Panc1 (cell line): ENCODE data around the gene NFATC3. TPM values are rescaled to one million over a fixed set of nuclear protein-coding genes. Genes with fewer than 3 reads are reported as not detected.

Experiments used
- ATAC-seq: fragments of 200-7000 bp; cut with Tn5 transposase; 2 replicates; pipeline ENCODE4 v1.9.1; 2020; ENCODE audit warnings: mild to moderate bottlenecking, moderate library complexity
- BruUV-seq: library from RNA; stranded (reverse); fragments of 400-500 nt; replicated peaks from 2 replicates; lab custom pipeline; 2021; lab: Mats Ljungman, UMichigan
- CTCF ChIA-PET: fragments of 300-600 bp; sonication (Branson Sonifier 250); formaldehyde crosslinking; loops from one replicate; lab custom pipeline; 2022; ENCODE audit warnings: antibody characterized with exemption; lab: Charles Lee
- POLR2A ChIA-PET: fragments of 300-600 bp; sonication (Branson Sonifier 250); formaldehyde crosslinking; loops from one replicate; lab custom pipeline; 2022; ENCODE audit warnings: antibody characterized with exemption; lab: Charles Lee
- DNase-seq: peaks from one replicate; pipeline ENCODE4 v3.0.0-alpha.2; 2010; ENCODE audit warnings: low read depth, low spot score
- H3K27ac ChIP-seq: 2 replicates; pipeline ENCODE4 v1.5.1; 2011; ENCODE audit warnings: mild to moderate bottlenecking, low read length, inconsistent platforms
- H3K27me3 ChIP-seq: fragments of 200-500 bp; sonication (Bioruptor generic); 2 replicates; pipeline ENCODE4 v1.6.0; 2014; ENCODE audit warnings: low read length, inconsistent platforms; ENCODE audit not compliant: control insufficient read depth, insufficient read depth
- H3K36me3 ChIP-seq: fragments of 200-500 bp; sonication (Bioruptor generic); 2 replicates; pipeline ENCODE4 v1.5.1; 2014; ENCODE audit warnings: inconsistent platforms, mild to moderate bottlenecking, low read length, moderate library complexity; ENCODE audit not compliant: control insufficient read depth, insufficient read depth
- H3K4me1 ChIP-seq: 2 replicates; pipeline ENCODE4 v1.5.1; 2011; ENCODE audit warnings: inconsistent platforms, mild to moderate bottlenecking, low read length, moderate library complexity; ENCODE audit not compliant: control insufficient read depth, insufficient read depth
- H3K4me3 ChIP-seq, 2 experiments: 2 replicates each; pipeline ENCODE4 v1.5.1; 2011 to 2012; ENCODE audit warnings: low read depth in 2 of 2, low read length in 2 of 2, mild to moderate bottlenecking in 2 of 2, inconsistent platforms in 1 of 2, moderate library complexity in 1 of 2
- H3K9me3 ChIP-seq: fragments of 200-500 bp; sonication (Bioruptor generic); 2 replicates; pipeline ENCODE4 v1.5.1; 2014; ENCODE audit warnings: low read depth, mild to moderate bottlenecking, inconsistent platforms, low read length, moderate library complexity; ENCODE audit not compliant: control insufficient read depth, insufficient read depth
- POLR2AphosphoS5 ChIP-seq: IDR thresholded peaks from 2 replicates; pipeline ENCODE4 v1.6.1; 2012; ENCODE audit warnings: mild to moderate bottlenecking, low read depth, low read length, moderate library complexity
- SIN3A ChIP-seq: IDR thresholded peaks from 2 replicates; pipeline ENCODE4 v1.6.1; 2012; ENCODE audit warnings: low read depth, mild to moderate bottlenecking, low read length, moderate library complexity, borderline replicate concordance; ENCODE audit not compliant: insufficient read depth
- TCF7L2 ChIP-seq: IDR thresholded peaks from 2 replicates; pipeline ENCODE4 v1.6.1; 2011; ENCODE audit warnings: mild to moderate bottlenecking, low read depth, low read length, inconsistent platforms
- in situ Hi-C: cut with HindIII; loops from 2 replicates; pipeline ENCODE4 v1.10.0; 2016; ENCODE audit warnings: low sequenced_read_pairs, low pct_unique_long_range_greater_than_20kb
- intact Hi-C: fragments of 100-400 bp; cut with micrococcal nuclease; formaldehyde crosslinking; loops from one replicate; pipeline ENCODE4 v1.10.0; 2022; ENCODE audit not compliant: unreplicated experiment
- total RNA-seq: library from RNA; stranded (reverse); gene quantifications from one replicate; pipeline ENCODE4 v1.2.1, GENCODE V29; 2021; ENCODE audit not compliant: unreplicated experiment
- TF ChIP-seq, protein P1 (sequence below), 2 experiments: IDR thresholded peaks; 2 replicates each; pipeline ENCODE4 v1.6.1; 2011 to 2012; ENCODE audit warnings: low read depth in 2 of 2, control low read depth in 1 of 2, low read length in 1 of 2, mild to moderate bottlenecking in 1 of 2, moderate library complexity in 1 of 2; ENCODE audit not compliant: insufficient read depth in 1 of 2
- TF ChIP-seq, protein P2 (sequence below): fragments of 450-650 bp; IDR thresholded peaks from 2 replicates; pipeline ENCODE4 v1.5.1; 2017; ENCODE audit warnings: mild to moderate bottlenecking

Gene NFATC3
- total RNA-seq, 1 experiment from 2014 or later = 24.8 TPM

DNA sequence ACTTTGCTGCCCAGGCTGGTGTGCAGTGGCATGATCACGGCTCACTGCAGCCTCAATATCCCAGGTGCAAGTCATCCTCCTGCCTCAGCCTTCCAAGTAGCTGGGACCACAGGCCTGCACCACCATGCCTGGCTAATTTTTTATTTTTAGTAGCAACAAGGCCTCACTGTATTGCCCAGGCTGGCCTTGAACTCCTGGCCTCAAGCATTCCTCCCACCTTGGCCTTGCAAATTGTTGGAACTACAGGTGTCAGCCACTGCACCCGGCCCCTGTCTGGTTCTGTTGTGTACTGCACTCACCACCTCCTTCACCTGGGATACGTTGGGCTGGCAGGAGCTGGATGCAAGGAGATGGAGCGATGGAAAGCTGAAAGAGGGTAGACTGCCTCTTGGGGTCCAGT is 168.6 kb downstream of the NFATC3 start:
- in situ Hi-C loops (no loop called here), intact Hi-C loops (no loop called here)
- no peak overlapping the region for H3K27ac ChIP-seq
- DNase-seq = no peak
- ChIA-PET POLR2A (interaction anchor here (0.7 kb wide), 1 partner anchor 10 kb away, joined by 14 read pairs; no protein-coding TSS in a partner anchor), CTCF (no interaction called here)
- H3K4me3 ChIP-seq = no peak overlapping the region
- TF ChIP-seq, protein P1, sequence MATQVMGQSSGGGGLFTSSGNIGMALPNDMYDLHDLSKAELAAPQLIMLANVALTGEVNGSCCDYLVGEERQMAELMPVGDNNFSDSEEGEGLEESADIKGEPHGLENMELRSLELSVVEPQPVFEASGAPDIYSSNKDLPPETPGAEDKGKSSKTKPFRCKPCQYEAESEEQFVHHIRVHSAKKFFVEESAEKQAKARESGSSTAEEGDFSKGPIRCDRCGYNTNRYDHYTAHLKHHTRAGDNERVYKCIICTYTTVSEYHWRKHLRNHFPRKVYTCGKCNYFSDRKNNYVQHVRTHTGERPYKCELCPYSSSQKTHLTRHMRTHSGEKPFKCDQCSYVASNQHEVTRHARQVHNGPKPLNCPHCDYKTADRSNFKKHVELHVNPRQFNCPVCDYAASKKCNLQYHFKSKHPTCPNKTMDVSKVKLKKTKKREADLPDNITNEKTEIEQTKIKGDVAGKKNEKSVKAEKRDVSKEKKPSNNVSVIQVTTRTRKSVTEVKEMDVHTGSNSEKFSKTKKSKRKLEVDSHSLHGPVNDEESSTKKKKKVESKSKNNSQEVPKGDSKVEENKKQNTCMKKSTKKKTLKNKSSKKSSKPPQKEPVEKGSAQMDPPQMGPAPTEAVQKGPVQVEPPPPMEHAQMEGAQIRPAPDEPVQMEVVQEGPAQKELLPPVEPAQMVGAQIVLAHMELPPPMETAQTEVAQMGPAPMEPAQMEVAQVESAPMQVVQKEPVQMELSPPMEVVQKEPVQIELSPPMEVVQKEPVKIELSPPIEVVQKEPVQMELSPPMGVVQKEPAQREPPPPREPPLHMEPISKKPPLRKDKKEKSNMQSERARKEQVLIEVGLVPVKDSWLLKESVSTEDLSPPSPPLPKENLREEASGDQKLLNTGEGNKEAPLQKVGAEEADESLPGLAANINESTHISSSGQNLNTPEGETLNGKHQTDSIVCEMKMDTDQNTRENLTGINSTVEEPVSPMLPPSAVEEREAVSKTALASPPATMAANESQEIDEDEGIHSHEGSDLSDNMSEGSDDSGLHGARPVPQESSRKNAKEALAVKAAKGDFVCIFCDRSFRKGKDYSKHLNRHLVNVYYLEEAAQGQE (IDR thresholded peaks at IDR 0.05; ENCODE audit: insufficient read depth in 1 of 2, low read depth in 2 of 2, low read length in 1 of 2) = no peak
- TF ChIP-seq, protein P2, sequence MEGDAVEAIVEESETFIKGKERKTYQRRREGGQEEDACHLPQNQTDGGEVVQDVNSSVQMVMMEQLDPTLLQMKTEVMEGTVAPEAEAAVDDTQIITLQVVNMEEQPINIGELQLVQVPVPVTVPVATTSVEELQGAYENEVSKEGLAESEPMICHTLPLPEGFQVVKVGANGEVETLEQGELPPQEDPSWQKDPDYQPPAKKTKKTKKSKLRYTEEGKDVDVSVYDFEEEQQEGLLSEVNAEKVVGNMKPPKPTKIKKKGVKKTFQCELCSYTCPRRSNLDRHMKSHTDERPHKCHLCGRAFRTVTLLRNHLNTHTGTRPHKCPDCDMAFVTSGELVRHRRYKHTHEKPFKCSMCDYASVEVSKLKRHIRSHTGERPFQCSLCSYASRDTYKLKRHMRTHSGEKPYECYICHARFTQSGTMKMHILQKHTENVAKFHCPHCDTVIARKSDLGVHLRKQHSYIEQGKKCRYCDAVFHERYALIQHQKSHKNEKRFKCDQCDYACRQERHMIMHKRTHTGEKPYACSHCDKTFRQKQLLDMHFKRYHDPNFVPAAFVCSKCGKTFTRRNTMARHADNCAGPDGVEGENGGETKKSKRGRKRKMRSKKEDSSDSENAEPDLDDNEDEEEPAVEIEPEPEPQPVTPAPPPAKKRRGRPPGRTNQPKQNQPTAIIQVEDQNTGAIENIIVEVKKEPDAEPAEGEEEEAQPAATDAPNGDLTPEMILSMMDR = no peak
- no peak for TF ChIP-seq POLR2AphosphoS5
- ATAC-seq = no peak
- no TSS peak for BruUV-seq
- no peaks in the 10 kb centered on the region for H3K36me3 ChIP-seq
- H3K27me3 ChIP-seq = no peaks in the 10 kb centered on the region
- H3K9me3 ChIP-seq = no peaks in the 10 kb centered on the region
- H3K4me1 ChIP-seq = no peaks in the 10 kb centered on the region; the same call in 1 of the 2 replicates

DNA sequence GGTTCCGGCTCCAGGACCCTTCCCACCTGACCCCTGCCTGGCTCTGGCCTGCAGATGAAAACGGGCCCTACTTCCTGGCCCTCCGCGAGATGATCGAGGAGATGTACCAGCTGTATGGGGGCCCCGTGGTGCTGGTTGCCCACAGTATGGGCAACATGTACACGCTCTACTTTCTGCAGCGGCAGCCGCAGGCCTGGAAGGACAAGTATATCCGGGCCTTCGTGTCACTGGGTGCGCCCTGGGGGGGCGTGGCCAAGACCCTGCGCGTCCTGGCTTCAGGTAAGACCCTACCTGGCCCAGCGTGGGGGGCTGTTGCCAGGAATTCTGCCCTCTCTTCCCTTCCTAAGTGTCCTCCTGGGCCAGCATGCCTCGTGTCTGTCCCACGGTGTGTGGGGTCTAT is 170.5 kb downstream of the NFATC3 start:
- no peak overlapping the region for H3K4me3 ChIP-seq
- H3K9me3 ChIP-seq = no peaks in the 10 kb centered on the region
- ATAC-seq = no peak
- ChIA-PET CTCF (no interaction called here), POLR2A (interaction anchor here (0.7 kb wide), 1 partner anchor 14 kb away, joined by 3 read pairs; no protein-coding TSS in a partner anchor)
- H3K27ac ChIP-seq = no peak overlapping the region
- H3K27me3 ChIP-seq = no peaks in the 10 kb centered on the region
- in situ Hi-C loops = no loop called here
- TF ChIP-seq, protein P2 = no peak
- TF ChIP-seq, protein P1 (IDR thresholded peaks at IDR 0.05; ENCODE audit: insufficient read depth in 1 of 2, low read depth in 2 of 2, low read length in 1 of 2) = no peak
- no peak for TF ChIP-seq TCF7L2
- no peak for TF ChIP-seq POLR2AphosphoS5
- TF ChIP-seq SIN3A = no peak
- no TSS peak for BruUV-seq
- DNase-seq = no peak
- intact Hi-C loops = no loop called here
- H3K36me3 ChIP-seq = no peaks in the 10 kb centered on the region
- H3K4me1 ChIP-seq = no peaks in the 10 kb centered on the region; the same call in 1 of the 2 replicates
